Chondrocyte (in vitro differentiated cells): ENCODE data around the gene SH3BP5. TPM values are rescaled to one million over a fixed set of nuclear protein-coding genes. Genes with fewer than 3 reads are reported as not detected.

Source experiments
- DNase-seq: peaks from one replicate; pipeline ENCODE4 v3.0.0; 2021; ENCODE audit warnings: mixed read lengths, low spot score
- H3K27ac Mint-ChIP-seq: one replicate; pipeline ENCODE4 v1.8.0; 2021; ENCODE audit warnings: mild to moderate bottlenecking, moderate library complexity, mixed read lengths; ENCODE audit not compliant: unreplicated experiment
- H3K27me3 Mint-ChIP-seq: 2 replicates; pipeline ENCODE4 v1.8.0; 2021; ENCODE audit warnings: low read depth, mixed read lengths
- H3K36me3 Mint-ChIP-seq: 2 replicates; pipeline ENCODE4 v1.8.0; 2021; ENCODE audit warnings: low read depth, mixed read lengths
- H3K4me1 Mint-ChIP-seq: 2 replicates; pipeline ENCODE4 v1.8.0; 2021; ENCODE audit warnings: low read depth, mild to moderate bottlenecking, mixed read lengths
- H3K4me3 Mint-ChIP-seq: one replicate; pipeline ENCODE4 v1.8.0; 2021; ENCODE audit warnings: mild to moderate bottlenecking, moderate library complexity, mixed read lengths; ENCODE audit not compliant: unreplicated experiment
- H3K9me3 Mint-ChIP-seq: 2 replicates; pipeline ENCODE4 v1.8.0; 2021; ENCODE audit warnings: low read depth, mixed read lengths
- CTCF ChIP-seq: fragments of 200-600 bp; sonication (generic); IDR thresholded peaks from 2 replicates; pipeline ENCODE4 v1.5.0; 2021; ENCODE audit warnings: antibody characterized with exemption, mild to moderate bottlenecking, moderate library complexity
- total RNA-seq: library from RNA; stranded (reverse); gene quantifications from 3 replicates; pipeline ENCODE4 v1.2.1, GENCODE V29; 2021

The SH3BP5 gene
- total RNA-seq, 1 donor from 2014 or later, result 13.5 TPM

DNA sequence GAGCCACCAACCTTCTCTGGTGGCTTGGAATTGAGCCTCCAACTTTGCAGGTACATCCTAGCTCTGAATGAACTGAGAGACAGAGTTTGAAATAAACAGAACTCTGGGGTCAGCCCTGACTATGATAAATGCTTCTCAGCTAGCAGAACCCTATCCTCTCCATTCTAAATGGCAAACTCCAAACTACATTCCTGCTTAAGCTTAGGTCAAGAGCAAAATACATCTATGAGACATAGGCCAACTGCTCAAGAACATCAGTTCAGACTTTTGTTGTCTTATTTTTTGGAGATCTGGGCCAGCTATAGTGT is 1.5 kb upstream of the SH3BP5 start:
- no peak for DNase-seq
- Mint-ChIP-seq H3K27ac (no peak overlapping the region), H3K27me3 (no peaks in the 10 kb centered on the region), H3K36me3 (peaks cover 2% of the 10 kb centered on the region), H3K4me3 (no peak overlapping the region), H3K4me1 (peaks cover 26% of the 10 kb centered on the region), H3K9me3 (no peaks in the 10 kb centered on the region)
- TF ChIP-seq CTCF, result no peak

- peak overlapping the region; percentile 90 for H3K4me3 Mint-ChIP-seq
- peaks cover 29% of the 10 kb centered on the region for H3K4me1 Mint-ChIP-seq
- no peak for TF ChIP-seq CTCF
- no peak overlapping the region for H3K27ac Mint-ChIP-seq
- peaks cover 4% of the 10 kb centered on the region for H3K36me3 Mint-ChIP-seq
- H3K9me3 Mint-ChIP-seq, result no peaks in the 10 kb centered on the region
- DNase-seq, result no peak
- no peaks in the 10 kb centered on the region for H3K27me3 Mint-ChIP-seq
Observed at GRCh38 chr3:15333099-15333955, 941 bp upstream of the SH3BP5 start.

DNA sequence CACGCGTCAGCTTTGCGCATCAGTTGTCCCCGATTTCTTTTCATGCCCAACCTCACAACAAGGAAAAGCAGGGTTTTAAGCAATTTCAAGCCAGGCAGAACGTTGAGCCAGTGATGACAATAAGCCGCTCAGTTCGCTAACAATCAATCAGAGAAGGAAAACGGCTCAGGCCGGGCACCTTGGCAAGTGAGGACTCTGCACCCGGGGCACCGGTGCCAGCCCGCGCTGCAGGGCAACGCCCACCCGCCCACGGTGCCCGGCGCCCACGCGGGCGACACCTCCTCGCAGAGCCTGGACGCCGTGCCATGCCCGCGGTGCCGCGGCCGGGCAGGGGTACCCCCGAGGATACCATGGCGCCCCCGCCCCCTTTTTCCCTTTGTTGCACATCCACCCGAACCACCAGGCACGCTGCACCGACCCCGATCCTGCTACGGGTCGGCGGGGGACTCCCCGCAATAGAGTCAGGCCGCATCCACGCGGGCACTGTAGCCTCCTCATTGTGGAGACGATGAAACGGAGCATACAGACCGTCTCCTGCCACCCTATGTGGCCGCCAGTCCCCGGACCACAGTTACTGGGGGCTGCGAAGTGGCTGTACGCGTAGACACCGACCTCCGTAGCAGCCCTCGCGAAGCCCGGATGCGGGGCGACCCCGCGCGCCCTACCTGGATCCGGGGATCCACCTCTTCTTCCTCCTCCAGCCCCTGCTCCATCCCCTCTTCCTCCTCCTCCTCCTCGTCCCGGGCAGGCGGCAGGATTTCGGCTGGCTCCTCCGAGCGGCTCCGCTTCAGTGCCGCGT is 581 bp downstream of the SH3BP5 start:
- Mint-ChIP-seq H3K27ac (peak overlapping the region; percentile 32), H3K27me3 (no peaks in the 10 kb centered on the region), H3K9me3 (no peaks in the 10 kb centered on the region), H3K36me3 (peaks cover 4% of the 10 kb centered on the region), H3K4me3 (peak overlapping the region; percentile 90), H3K4me1 (peaks cover 40% of the 10 kb centered on the region)
- TF ChIP-seq CTCF, result no peak
- no peak for DNase-seq

GRCh38 chr3:15331072-15331605 is 1.2 kb downstream of the SH3BP5 start:
- DNase-seq, result no peak
- H3K4me1 Mint-ChIP-seq, result peaks cover 44% of the 10 kb centered on the region
- TF ChIP-seq CTCF, result no peak
- H3K27ac Mint-ChIP-seq, result no peak overlapping the region
- H3K4me3 Mint-ChIP-seq, result peak overlapping the region; percentile 90
- no peaks in the 10 kb centered on the region for H3K27me3 Mint-ChIP-seq
- H3K9me3 Mint-ChIP-seq, result no peaks in the 10 kb centered on the region
- peaks cover 4% of the 10 kb centered on the region for H3K36me3 Mint-ChIP-seq

DNA sequence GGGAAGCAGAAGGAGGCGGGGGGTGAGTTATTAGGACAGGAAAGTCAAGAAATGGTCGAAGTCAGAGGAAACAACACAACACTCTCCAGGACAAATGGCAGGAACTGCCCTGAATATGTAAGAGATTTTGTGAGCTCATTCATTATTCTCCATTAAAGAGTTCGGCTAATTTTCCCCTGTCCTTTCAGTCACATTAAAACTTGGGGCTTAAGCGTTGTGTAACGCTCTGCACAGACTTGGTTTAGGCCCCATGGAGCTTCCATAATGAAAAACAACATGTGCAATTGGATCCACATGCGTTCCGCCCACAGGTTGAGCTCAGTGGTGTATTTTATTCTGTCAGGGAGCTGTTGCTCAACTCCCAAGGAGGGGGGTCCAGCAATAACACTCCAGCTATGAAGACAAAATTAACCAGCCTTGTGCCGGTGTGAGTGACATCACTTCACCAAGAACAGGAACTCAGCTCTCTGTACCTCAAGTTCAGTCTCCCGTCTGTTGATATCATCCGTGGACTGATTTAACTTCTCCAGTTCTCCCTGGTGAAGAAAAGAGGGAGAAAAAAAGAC is 2.3 kb downstream of the SH3BP5 start:
- Mint-ChIP-seq H3K36me3 (peaks cover 4% of the 10 kb centered on the region), H3K27ac (no peak overlapping the region), H3K4me3 (no peak overlapping the region), H3K27me3 (no peaks in the 10 kb centered on the region), H3K4me1 (peaks cover 54% of the 10 kb centered on the region), H3K9me3 (no peaks in the 10 kb centered on the region)
- no peak for TF ChIP-seq CTCF
- DNase-seq, result no peak
